HG03045 (cell line): ENCODE results near the gene SMIM44.
"Not testable (repeated sequence)": the region's sequence is repeated elsewhere in the genome, so short reads cannot be mapped to it uniquely, and the experiment has no call there.

Source experiments
- ATAC-seq: cut with Tn5 transposase; IDR thresholded peaks from one replicate; pipeline ENCODE4 v1.9.1; 2021; ENCODE audit warnings: mild to moderate bottlenecking, moderate library complexity; ENCODE audit not compliant: unreplicated experiment

Gene SMIM44

GRCh38 chr19:3459089-3459881, 24.0 kb downstream of the SMIM44 start:
- ATAC-seq: no peak

- ATAC-seq: no peak
Measured at GRCh38 chr19:3458229-3459088, 24.8 kb downstream of the SMIM44 start.

DNA sequence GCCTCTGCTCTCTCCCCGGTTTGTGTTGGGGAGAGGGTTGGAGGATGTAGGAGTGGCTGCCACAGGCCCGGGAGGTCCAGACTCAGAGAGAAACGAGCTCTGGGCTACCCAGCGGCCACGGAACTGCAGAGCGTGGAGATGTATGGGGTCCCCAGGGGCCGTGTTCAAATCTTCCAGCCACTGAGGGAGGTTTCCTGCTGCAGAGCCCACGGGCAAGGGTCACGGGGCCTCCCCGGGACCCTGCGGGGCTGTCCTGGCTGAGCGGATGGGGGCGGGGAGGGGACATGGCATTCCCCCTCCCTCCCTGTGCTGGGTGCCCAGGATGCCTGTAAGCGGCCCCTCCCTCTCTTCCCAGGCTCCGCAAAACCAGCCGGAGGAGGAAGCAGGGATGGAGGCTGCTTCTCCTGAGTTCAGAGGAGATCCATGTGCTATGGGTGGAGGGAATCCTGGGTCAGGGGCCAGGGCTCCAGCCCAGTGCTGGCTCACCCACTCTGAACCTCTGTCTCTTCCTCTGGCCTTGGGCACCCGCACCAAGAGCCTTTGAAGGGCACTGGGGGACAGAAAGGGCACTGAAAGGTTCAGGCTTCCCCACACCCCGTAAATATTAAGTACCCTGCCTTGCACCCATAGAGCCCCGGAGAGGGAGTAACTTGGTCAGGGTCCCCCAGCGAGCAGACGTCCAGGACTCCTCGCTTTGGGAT, 25.6 kb downstream of the SMIM44 start:
- ATAC-seq: no peak

GRCh38 chr19:3456925-3457527, 26.2 kb downstream of the SMIM44 start:
- ATAC-seq: no peak

DNA sequence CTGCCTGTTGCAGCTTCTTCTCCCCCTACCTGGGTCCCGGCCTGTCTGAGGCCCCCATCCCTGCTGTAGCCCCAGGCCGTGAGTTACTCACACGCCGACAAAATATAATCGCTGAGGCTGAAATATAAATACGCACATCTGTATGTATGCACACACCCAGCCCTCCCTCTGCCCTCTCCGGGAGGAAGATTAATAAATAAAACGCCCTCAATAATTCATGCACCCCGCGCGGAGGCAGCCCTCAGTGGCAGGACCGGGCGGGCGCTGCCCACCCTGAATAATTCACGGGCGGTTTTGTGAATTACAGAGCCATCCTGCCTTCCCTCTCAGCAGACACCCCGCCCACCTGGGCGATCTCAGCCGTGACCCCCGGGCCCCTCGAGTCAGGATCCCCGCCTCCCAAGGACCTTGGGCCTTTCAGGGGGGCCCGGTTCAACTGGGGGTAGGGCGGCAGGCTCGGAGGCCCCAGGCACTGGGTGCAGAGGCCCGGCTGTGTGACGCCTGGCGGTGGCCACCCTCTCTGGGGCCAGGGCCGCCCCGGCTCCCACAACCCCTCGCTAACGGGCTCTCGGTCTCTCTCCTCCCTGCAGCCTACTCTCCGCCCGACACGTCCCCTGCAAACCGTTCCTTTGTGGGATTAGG, 27.2 kb downstream of the SMIM44 start:
- no peak for ATAC-seq

- ATAC-seq: no peak
Measured at GRCh38 chr19:3455393-3455955, 27.8 kb downstream of the SMIM44 start.

GRCh38 chr19:3454656-3455392, 28.4 kb downstream of the SMIM44 start:
- no peak for ATAC-seq

- ATAC-seq: no peak
Measured at GRCh38 chr19:3453840-3454239, 29.4 kb downstream of the SMIM44 start.

DNA sequence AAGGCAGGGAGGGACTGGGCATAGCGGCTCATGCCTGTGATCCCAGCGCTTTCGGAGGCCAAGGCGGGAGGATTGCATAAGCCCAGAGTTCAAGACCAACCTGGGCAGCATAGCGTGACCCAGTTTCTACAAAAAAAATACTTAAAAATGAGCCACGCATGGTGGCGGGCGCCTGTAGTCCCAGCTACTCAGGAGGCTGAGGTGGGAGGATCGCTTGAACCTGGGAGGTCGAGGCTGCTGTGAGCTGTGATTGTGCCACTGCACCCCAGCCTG, 30.4 kb downstream of the SMIM44 start:
- ATAC-seq: not testable (repeated sequence)

GRCh38 chr19:3452171-3452941, 30.9 kb downstream of the SMIM44 start:
- ATAC-seq: no peak

DNA sequence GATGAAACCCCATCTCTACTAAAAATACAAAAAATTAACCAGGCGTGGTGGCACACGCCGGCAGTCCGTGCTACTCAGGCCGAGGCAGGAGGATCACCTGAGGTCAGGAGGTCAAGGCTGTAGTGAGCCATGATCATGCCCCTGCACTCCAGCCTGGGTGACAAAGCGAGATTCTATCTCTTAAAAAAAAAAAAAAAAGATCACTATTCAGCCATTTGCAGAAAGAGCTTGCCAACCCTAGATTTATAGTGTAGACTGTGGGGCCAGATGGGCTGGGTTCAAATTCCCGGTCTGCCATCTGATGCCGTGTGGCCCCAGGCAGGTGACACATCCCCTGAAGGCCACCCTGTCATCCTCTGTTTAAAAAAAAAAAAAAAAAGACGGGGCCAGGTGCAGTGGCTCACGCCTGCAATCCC, 31.8 kb downstream of the SMIM44 start:
- ATAC-seq: no peak

DNA sequence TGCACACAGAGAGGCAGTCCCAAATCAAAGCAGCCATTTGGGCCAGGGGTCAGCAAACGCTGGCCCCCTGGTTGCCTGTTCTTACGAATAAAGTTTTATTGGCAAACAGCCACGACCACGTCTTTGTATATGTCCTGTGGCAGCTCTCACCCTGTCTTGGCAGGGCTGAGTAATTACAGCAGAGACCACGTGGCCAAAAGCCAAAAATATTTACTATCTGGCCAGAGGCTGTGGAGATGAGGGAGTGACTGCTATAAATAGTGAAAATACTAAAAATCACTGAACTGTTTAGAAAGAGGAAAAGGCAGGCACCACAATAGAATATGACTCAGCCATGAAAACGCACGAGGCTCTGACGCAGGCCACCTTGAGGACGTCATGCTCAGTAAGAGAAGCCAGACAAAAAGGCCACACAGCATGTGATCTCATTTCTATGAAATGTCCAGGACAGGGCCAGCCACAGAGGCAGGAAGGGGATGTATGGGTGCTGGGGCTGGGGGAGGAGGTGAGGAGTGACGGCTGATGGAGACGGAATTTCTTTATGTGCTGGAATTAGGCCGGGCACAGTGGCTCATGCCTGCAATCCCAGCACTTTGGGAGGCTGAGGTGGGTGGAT, 32.3 kb downstream of the SMIM44 start:
- no peak for ATAC-seq

DNA sequence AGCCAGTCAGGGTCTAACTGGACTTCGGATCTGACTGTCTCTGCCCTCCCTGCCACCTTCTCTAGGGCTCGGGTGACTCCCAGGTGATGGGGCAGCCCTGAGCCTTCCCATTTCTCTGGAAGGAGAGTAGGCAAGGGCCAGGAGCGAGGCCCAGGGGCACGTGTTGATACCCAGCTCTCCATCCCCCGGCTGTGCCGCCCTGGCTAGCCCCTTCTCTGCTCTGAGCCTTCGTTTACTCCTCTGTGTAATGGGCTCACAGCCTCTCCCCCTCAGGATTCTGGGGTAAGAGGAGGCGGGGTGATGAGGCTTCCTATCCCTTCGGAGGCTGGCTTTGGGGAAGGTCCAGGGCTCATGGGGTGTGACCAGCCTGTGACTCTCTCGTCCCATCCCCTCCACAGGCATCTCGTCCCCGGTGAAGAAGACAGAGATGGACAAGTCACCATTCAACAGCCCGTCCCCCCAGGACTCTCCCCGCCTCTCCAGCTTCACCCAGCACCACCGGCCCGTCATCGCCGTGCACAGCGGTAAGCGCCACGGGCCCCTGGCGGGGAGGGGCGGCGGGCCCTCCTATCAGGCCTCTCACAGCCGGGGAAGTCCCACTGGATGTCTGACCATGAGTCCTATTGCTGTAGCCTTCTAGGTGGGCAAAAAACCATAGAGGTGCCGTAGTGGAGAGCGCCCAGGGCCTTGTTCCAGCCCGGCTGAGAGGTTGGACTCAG, 34.5 kb downstream of the SMIM44 start:
- ATAC-seq: no peak

GRCh38 chr19:3446657-3447056, 36.6 kb downstream of the SMIM44 start:
- ATAC-seq: not testable (repeated sequence)

DNA sequence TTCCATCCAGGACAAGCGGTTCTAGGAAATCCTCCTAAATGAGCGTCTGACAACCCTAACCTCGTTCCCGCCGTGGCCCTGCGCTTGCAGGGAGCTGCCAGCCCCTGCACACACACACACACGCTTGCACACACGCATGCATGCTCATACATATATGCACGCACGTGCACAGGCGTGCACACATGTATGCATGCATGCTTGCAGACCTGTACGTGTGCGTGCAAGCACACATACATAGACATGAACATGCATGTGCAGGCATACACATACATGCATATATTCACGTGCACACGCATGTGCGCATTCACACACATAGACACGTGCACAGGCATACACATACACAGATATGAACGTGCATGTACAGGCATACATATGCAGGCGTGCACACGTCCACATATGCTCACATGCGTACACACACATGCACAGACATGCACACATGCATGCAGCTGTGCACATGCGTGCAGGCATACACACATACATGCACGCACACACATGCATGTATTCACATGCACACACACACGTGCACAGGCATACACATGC, 38.5 kb downstream of the SMIM44 start:
- ATAC-seq: no peak

DNA sequence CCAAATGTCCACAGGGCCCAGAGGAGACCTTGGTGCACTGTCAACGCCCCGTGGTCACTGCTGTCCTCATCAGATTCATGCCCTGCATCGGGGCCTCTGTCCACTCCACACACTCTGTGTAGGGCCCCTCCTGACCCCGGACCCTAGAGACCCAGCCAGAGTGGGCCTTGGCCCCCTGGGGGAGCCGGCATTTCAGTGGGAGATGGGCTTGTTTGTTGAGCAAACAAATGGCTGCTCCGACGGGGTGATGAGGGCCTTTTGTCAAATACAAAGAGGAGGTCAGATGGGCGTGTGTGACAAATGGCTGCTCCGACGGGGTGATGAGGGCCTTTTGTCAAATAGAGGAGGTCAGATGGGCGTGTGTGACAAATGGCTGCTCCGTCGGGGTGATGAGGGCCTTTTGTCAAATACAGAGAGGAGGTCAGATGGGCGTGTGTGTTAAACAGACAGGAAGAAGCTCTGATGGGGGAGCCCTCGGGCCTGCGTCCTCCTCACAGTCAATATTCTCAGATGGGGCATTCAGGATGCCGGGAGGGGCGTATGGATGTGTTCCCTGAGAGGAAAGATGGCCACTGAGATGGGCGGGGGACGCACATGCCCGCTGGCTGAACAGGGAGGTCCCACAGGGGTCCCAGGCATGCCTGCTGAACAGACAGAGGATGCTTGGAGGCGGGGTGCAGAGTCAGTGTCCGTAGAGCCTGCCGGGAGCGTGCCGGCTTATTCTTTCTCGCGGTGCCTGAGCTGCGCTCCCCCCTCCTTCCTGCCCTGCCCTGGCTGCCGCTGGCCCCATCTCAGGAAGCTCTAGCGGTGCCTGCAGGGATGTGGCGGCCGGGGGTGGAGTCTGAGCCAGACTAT, 39.2 kb downstream of the SMIM44 start:
- no peak for ATAC-seq
